ENCODE measurements around the gene AGBL4. TPM values are rescaled to one million over a fixed set of nuclear protein-coding genes. Genes with fewer than 3 reads are reported as not detected.

The AGBL4 gene
- total RNA-seq, 2 donors from 2014 or later, result not detected

DNA sequence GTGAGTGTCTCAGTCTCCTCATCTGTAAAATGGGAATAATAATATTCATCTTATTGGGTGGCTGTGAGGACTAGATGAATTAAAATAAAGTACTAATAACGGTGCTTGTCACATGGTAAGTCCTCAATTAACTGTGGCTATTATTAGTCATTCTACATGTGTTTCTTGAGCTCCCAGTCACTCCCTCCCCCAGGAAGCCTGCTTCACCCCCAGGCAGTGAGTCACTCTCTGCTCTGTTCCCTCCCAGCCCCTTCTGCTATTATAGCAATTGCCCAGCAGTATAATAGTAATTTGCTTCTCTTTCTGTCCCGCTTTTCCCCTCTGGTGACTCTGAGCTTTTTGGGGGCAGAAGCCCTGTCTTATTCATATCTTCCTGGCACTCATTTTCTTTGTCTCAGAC, 1349.1 kb downstream of the AGBL4 start:
- DNase-seq (ENCODE audit: low spot score), result no peak
- Histone ChIP-seq H3K36me3 (no peaks in the 10 kb centered on the region), H3K4me1 (ENCODE audit: control insufficient read depth in 1 of 2, low read depth in 2 of 2) (peaks cover 0 to 12% of the 10 kb centered on the region in 2 donors), H3K27me3 (replicated peaks; ENCODE audit: insufficient read depth) (no peaks in the 10 kb centered on the region), H3K4me3 (no peak overlapping the region), H3K27ac (no peak overlapping the region), H3K9me3 (no peaks in the 10 kb centered on the region)
- TF ChIP-seq, protein P1, sequence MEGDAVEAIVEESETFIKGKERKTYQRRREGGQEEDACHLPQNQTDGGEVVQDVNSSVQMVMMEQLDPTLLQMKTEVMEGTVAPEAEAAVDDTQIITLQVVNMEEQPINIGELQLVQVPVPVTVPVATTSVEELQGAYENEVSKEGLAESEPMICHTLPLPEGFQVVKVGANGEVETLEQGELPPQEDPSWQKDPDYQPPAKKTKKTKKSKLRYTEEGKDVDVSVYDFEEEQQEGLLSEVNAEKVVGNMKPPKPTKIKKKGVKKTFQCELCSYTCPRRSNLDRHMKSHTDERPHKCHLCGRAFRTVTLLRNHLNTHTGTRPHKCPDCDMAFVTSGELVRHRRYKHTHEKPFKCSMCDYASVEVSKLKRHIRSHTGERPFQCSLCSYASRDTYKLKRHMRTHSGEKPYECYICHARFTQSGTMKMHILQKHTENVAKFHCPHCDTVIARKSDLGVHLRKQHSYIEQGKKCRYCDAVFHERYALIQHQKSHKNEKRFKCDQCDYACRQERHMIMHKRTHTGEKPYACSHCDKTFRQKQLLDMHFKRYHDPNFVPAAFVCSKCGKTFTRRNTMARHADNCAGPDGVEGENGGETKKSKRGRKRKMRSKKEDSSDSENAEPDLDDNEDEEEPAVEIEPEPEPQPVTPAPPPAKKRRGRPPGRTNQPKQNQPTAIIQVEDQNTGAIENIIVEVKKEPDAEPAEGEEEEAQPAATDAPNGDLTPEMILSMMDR (IDR thresholded peaks at IDR 0.05), result no peak
- no peak for ATAC-seq (ENCODE audit: insufficient number of reproducible peaks, low FRiP score, low read depth)

DNA sequence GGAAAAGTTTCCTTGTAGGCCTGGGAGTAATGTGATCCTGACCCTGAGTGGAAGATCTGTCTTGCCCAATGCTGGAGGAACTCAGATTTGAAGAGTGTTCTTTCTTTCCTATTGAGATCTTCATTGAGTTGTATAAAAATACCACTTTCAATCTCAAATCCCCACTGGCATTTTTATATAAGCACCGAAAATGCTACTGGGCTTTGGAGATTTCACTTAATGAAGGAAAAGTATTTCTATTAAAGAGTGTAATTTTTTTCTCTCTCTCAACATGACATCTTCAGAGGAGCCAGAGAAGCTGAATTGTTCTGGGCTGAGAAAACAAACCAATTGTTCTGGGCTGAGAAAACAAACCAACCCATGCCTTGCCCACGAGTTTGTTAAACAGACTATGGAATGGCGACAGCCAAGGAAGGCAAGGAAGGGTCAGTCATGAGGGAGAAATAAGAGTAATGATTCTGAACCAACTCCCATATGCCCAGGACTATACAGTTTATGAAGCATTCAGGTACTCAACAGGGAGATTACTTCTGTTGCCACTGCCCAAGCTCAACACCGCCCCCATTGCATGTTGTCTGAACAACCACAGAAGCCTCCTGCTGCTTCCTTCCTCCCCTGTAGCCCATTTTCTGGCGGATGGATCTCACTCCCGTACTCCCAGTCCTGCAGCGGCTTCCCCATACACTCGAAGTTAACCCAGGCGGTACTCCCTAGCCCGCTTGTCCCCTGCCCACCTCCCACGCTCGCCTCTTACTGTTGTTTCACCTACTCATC, 1350.2 kb downstream of the AGBL4 start:
- ATAC-seq (ENCODE audit: insufficient number of reproducible peaks, low FRiP score, low read depth) (no peak), DNase-seq (ENCODE audit: low spot score) (no peak)
- H3K36me3 ChIP-seq, result no peaks in the 10 kb centered on the region
- TF ChIP-seq, protein P1 (IDR thresholded peaks at IDR 0.05), result no peak
- no peaks in the 10 kb centered on the region for H3K27me3 ChIP-seq (replicated peaks; ENCODE audit: insufficient read depth)
- no peak overlapping the region for H3K27ac ChIP-seq
- H3K9me3 ChIP-seq, result no peaks in the 10 kb centered on the region
- H3K4me3 ChIP-seq, result no peak overlapping the region
- peaks cover 0 to 9% of the 10 kb centered on the region in 2 donors for H3K4me1 ChIP-seq (ENCODE audit: control insufficient read depth in 1 of 2, low read depth in 2 of 2)

DNA sequence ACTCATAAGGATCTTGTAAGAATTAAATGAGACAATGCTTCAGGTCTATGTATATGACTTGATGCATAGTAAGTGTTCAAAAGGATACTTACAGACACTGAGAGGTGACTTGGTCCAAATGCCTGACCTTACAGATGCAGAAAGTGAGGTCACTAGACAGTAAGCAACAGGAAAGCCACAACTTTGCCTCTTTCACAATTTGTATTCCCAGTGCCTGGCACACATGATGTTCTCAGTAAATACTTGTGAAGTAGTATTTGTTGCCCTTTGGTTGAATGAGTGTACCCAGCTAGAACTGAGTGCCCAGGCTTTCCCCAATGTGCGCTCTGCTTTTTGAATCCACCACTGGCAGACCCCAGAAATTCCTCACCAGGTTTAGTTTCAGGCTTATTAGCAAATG, 1352.2 kb downstream of the AGBL4 start:
- no peak overlapping the region for H3K27ac ChIP-seq
- H3K27me3 ChIP-seq (replicated peaks; ENCODE audit: insufficient read depth), result no peaks in the 10 kb centered on the region
- TF ChIP-seq, protein P1 (IDR thresholded peaks at IDR 0.05), result no peak
- no peak overlapping the region for H3K4me3 ChIP-seq
- no peaks in the 10 kb centered on the region for H3K36me3 ChIP-seq
- ATAC-seq (ENCODE audit: insufficient number of reproducible peaks, low FRiP score, low read depth), result no peak
- H3K4me1 ChIP-seq (ENCODE audit: control insufficient read depth in 1 of 2, low read depth in 2 of 2), result no peaks in the 10 kb centered on the region
- H3K9me3 ChIP-seq, result no peaks in the 10 kb centered on the region
- DNase-seq (ENCODE audit: low spot score), result no peak

DNA sequence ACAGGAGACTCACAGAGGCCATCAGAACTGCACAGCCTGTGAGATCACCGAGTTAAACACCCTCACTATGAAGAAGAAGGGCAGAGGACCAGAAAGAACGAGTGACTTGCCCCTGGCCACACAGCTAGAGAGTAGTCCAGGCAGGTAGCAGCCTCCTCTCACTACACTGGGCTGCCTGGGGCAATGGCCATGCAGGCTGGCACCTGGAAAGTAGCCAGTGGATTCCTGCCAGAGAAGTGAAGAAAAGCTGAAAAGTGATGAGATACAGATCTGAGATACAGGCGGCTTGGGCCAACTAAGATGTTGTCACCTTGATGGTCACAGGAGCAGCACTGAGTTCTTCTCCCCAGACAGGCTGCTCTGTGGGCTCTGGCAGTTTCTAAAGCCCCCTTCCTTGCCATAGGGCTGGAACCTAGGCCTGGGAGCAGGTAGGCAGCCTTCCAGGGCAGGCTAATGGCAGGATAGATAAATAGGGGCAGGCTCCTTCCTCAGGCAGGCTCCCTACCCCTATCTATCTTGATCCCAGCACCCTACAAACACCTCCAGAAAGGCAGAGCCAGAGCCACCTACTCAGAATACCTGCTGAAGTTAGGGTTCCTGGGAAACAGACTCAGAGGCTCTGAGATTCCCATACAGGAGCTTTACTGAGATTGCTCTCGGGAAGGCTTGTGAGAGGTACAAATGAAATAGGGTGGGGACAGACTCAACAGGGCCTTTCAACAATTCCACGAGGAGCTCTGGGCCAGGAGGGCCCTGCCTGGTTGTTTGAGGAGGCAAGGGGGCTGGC, 1353.3 kb downstream of the AGBL4 start:
- DNase-seq (ENCODE audit: low spot score), result no peak
- TF ChIP-seq, protein P1 (IDR thresholded peaks at IDR 0.05), result no peak
- Histone ChIP-seq H3K36me3 (no peaks in the 10 kb centered on the region), H3K27ac (no peak overlapping the region), H3K27me3 (replicated peaks; ENCODE audit: insufficient read depth) (no peaks in the 10 kb centered on the region), H3K4me1 (ENCODE audit: control insufficient read depth in 1 of 2, low read depth in 2 of 2) (no peaks in the 10 kb centered on the region), H3K4me3 (no peak overlapping the region), H3K9me3 (no peaks in the 10 kb centered on the region)
- ATAC-seq (ENCODE audit: insufficient number of reproducible peaks, low FRiP score, low read depth), result no peak

DNA sequence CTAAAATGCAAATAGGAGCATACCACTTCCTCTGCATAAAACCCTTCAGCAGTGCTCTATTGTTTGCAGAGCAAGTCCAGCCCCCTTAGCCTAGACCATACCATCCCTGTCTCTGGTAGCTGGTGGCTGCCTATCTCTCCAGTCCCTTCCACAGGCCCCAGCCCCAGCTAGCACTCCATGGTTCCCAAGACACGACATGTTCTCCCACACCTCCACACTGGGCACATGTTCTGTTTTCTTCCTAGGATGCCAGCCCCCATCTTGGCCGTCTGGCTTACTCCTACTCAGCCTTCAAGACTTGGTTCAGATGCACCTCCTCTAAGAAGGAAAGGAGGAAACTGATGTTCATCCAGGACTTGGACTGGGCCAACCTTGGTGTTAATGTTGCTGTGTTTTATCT, 1355.4 kb downstream of the AGBL4 start:
- H3K27me3 ChIP-seq (replicated peaks; ENCODE audit: insufficient read depth), result no peaks in the 10 kb centered on the region
- no peaks in the 10 kb centered on the region for H3K36me3 ChIP-seq
- ATAC-seq (ENCODE audit: insufficient number of reproducible peaks, low FRiP score, low read depth) (no peak), DNase-seq (ENCODE audit: low spot score) (no peak)
- H3K9me3 ChIP-seq, result no peaks in the 10 kb centered on the region
- H3K4me3 ChIP-seq, result no peak overlapping the region
- no peak overlapping the region for H3K27ac ChIP-seq
- TF ChIP-seq, protein P1 (IDR thresholded peaks at IDR 0.05), result no peak
- H3K4me1 ChIP-seq (ENCODE audit: control insufficient read depth in 1 of 2, low read depth in 2 of 2), result no peaks in the 10 kb centered on the region
